Memory B cell (primary cell): ENCODE data around the gene NRXN2.

ENCODE experiments used
- ATAC-seq: fragments of 150-1000 bp; cut with Tn5 transposase; 2 replicates; pipeline ENCODE4 v1.10.0; 2021; ENCODE audit warnings: low read depth, mild to moderate bottlenecking, moderate library complexity
- DNase-seq, 2 donors: peaks; one replicate each; pipeline ENCODE4 v3.0.0; 2022; ENCODE audit warnings: low spot score in 2 of 2
- H3K27ac Mint-ChIP-seq: one replicate; pipeline ENCODE4 v1.8.0; 2022; ENCODE audit warnings: mild to moderate bottlenecking, moderate library complexity, mixed read lengths
- H3K27me3 Mint-ChIP-seq: one replicate; pipeline ENCODE4 v1.8.0; 2022; ENCODE audit warnings: mixed read lengths
- H3K36me3 Mint-ChIP-seq: one replicate; pipeline ENCODE4 v1.8.0; 2022; ENCODE audit warnings: mild to moderate bottlenecking, mixed read lengths
- H3K4me1 Mint-ChIP-seq: one replicate; pipeline ENCODE4 v1.8.0; 2022; ENCODE audit warnings: mixed read lengths
- H3K4me3 Mint-ChIP-seq: one replicate; pipeline ENCODE4 v1.8.0; 2022; ENCODE audit warnings: mild to moderate bottlenecking, moderate library complexity, mixed read lengths
- H3K9me3 Mint-ChIP-seq: one replicate; pipeline ENCODE4 v1.8.0; 2022; ENCODE audit warnings: mixed read lengths

NRXN2 gene

DNA sequence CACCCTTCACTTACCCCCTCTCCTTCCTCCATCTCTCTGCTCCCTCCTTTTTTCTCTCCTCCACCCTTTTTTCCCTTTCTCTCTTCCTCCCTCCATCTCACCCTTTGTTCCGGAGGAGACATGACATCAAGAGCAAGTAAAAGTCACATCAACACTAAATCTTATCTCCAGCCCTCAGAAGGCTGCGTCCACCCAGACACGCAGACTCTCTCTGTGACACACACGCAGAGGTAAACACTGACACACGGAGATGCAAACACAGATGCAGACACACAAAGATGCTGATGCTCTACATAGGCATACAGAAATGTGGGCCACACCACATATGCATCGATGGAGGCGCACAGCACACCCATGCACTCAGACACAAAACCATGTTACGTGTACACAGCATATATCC is 27.0 kb downstream of the NRXN2 start:
- Mint-ChIP-seq H3K36me3 (no peaks in the 10 kb centered on the region), H3K4me3 (no peak overlapping the region), H3K27ac (no peak overlapping the region), H3K4me1 (peaks cover 19% of the 10 kb centered on the region), H3K27me3 (peaks cover 19% of the 10 kb centered on the region), H3K9me3 (no peaks in the 10 kb centered on the region)
- no peak for ATAC-seq
- DNase-seq, result no peak

DNA sequence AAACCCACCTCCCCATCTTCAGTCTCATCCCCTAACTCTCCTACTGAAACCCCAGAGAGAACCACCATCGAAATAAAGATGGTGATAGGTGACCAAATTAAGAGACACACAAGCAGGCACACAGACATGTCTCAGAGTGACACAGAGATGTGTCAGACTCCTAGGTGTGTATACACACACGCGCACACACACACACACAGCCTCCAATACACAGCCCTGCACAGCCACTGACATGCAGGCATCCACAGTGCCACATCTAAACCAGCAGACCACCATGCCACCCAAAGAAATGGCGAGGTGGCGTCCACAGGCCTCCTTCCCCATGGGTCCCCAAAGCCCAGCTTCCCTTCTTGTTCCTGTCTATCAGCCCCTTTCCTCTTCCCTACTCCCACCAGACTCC is 27.4 kb downstream of the NRXN2 start:
- Mint-ChIP-seq H3K27ac (no peak overlapping the region), H3K9me3 (no peaks in the 10 kb centered on the region), H3K27me3 (peaks cover 18% of the 10 kb centered on the region), H3K36me3 (no peaks in the 10 kb centered on the region), H3K4me1 (peaks cover 19% of the 10 kb centered on the region), H3K4me3 (no peak overlapping the region)
- ATAC-seq (no peak), DNase-seq (no peak)

DNA sequence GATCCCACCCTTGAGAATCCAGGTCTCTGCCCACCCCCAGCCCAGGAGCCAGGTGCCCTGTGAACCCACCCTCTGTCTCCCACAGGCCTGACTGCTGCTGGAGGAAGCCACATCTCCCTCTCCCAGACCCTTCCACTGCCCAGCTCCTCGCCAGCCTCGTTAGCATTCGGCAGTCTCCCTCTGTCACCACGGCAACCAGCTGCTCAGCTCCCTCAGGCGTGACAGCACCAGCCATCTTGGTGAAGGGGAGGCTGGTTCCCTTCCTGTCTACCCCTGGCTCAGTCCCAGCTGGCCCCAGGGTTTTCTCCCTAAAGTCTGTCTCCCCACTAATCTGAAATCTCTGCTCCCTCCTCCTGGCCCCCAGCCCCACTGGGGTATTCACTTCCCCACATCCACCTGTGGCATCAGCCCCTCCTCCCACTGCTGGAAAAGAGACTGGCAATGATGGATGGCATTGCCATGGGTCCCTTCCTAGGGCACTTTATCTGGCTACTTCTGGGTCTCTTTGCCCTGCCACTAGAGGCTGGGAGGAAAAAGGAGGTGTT is 28.1 kb downstream of the NRXN2 start:
- Mint-ChIP-seq H3K27me3 (peaks cover 13% of the 10 kb centered on the region), H3K27ac (peak overlapping the region; percentile 81), H3K4me3 (no peak overlapping the region), H3K36me3 (no peaks in the 10 kb centered on the region), H3K9me3 (no peaks in the 10 kb centered on the region), H3K4me1 (peaks cover 19% of the 10 kb centered on the region)
- DNase-seq (peak in 1 of 2 donors; percentile 38), ATAC-seq (peak; percentile 99)

DNA sequence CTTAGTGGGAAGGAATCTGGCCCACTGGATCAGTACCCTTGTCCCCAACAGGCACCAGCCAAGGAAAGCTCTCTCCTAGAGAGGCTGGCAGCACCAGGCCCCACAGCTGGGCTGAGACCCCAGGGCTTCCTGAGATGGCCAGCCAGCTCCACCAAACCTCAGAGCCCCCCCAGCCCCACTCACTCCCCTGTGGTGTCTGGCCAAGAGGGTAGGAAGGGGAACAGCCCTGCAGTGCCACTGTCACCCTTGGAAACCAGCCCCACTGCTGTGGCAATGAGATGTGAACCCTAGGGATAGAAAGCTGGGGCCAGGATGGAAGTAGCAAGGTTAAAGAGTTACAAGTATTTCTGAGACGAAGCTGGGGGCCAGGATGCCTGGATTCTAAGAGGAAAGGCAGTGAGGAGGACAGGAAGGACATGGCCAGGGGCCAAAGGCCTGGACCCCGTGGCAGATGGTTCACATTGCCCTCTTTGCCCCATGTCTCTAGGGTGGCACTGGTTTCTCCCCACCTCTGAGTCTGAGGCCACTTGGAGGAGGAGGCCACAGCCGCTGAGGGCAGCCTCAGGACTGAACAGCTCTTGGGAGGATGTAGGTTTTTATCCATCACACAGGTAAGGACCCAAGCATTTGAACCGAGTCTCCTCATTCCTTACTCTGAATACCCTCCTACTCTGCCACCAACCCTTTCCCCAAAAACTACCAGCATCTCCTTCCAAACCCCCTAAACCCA is 28.8 kb downstream of the NRXN2 start:
- Mint-ChIP-seq H3K27ac (peak overlapping the region; percentile 81), H3K9me3 (no peaks in the 10 kb centered on the region), H3K4me3 (no peak overlapping the region), H3K36me3 (no peaks in the 10 kb centered on the region), H3K4me1 (peaks cover 19% of the 10 kb centered on the region), H3K27me3 (peaks cover 13% of the 10 kb centered on the region)
- no peak for ATAC-seq
- DNase-seq, result no peak

DNA sequence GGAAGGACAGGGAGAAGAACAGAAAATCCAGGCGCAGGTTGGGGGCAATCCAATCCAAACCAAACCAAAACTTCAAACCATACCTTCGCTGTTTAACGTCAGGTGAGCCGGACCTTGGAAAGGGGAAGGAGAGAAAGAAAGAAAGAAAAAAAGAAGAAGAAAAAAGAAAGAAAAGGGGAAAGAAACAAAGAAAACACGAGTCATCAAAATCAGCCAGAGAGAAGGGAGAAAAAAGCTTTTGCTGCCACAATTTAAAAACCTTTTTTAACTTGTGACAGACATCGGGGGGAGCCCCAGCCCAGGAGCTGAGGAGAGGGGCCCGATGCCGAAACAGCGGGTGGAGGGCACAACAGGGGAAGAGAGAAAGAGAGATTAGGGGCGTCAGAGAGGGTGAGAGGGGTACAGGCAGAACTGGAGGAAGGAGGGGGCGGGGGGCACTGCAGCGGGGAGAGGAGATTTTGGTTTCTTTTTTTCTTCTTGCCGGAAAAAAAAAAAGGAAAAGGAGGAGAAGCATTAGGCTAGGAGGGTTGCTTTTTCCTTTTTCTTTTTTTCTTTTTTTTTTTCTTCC is 30.1 kb downstream of the NRXN2 start:
- Mint-ChIP-seq H3K36me3 (no peaks in the 10 kb centered on the region), H3K9me3 (no peaks in the 10 kb centered on the region), H3K4me1 (peaks cover 26% of the 10 kb centered on the region), H3K27ac (no peak overlapping the region), H3K4me3 (peak overlapping the region; percentile 1), H3K27me3 (peaks cover 13% of the 10 kb centered on the region)
- DNase-seq, result no peak
- ATAC-seq, result no peak

DNA sequence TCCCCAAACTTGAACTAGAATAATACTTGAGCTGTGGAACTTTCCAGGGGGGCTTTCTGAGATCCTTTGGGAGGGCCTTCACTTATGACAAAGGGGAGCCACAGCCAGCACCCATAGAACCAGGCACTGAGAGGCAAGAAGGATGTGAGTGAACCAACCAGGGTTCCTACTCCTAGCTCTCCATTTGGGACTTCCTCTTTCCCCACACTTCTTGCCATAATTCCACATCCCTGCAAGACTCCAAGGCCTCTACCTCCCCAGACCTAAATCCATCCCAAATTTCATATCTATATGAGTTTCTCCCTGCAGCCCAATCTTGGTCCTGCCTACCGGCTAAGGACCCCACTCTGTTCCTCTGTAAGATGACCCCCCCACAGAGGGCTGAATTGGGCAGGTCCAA is 31.5 kb downstream of the NRXN2 start:
- Mint-ChIP-seq H3K36me3 (no peaks in the 10 kb centered on the region), H3K27me3 (peaks cover 13% of the 10 kb centered on the region), H3K27ac (no peak overlapping the region), H3K4me3 (no peak overlapping the region), H3K9me3 (no peaks in the 10 kb centered on the region), H3K4me1 (peaks cover 27% of the 10 kb centered on the region)
- ATAC-seq, result no peak
- no peak for DNase-seq

DNA sequence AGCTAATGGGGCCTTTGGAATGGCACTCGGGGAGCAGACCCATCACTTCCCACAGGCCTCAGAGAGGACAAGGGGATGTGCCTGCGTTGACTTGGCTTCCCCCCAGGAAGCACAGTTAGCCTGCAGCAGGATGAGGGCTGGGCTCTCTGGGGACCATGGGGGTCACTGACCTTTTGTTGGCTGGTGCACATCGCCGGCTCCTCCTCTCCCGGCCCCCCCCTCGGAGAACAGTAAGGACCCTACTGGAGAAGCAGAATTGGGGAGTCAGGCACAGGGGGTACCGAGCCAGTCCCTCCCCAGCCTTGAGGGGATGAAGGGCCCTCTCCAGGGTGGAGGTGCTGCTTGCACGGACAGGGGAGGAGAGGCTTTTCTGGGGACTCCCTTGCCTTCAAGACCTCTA is 32.8 kb downstream of the NRXN2 start:
- ATAC-seq (no peak), DNase-seq (no peak)
- H3K36me3 Mint-ChIP-seq, result no peaks in the 10 kb centered on the region
- peaks cover 25% of the 10 kb centered on the region for H3K4me1 Mint-ChIP-seq
- no peak overlapping the region for H3K27ac Mint-ChIP-seq
- no peaks in the 10 kb centered on the region for H3K9me3 Mint-ChIP-seq
- H3K4me3 Mint-ChIP-seq, result no peak overlapping the region
- H3K27me3 Mint-ChIP-seq, result peaks cover 10% of the 10 kb centered on the region

DNA sequence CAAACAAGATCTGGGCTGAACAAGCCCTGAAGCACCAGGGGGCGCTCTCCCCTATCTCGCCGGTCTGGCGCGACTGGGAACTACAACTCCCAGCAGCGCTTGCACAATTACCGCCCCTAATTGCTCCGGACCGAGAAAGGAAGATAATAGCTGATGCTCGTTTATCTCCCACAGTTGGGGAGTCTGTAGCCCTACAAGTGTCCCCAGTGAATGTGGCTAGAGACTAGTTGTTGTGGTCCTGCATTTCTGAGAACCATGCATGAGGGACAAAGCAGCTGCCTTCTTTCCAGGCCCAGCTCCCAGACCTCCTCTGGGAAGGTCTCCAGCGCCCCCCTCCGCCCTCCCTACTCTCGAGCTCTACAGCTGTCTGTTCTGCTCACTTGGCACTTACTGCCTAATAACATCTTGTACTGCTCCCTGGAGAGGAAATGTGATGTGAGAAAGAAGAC is 34.4 kb downstream of the NRXN2 start:
- ATAC-seq (peak; percentile 98), DNase-seq (peak; percentile 91 to 96)
- Mint-ChIP-seq H3K27me3 (peaks cover 10% of the 10 kb centered on the region), H3K36me3 (no peaks in the 10 kb centered on the region), H3K27ac (no peak overlapping the region), H3K9me3 (no peaks in the 10 kb centered on the region), H3K4me3 (peak overlapping the region; percentile 43), H3K4me1 (peaks cover 16% of the 10 kb centered on the region)

DNA sequence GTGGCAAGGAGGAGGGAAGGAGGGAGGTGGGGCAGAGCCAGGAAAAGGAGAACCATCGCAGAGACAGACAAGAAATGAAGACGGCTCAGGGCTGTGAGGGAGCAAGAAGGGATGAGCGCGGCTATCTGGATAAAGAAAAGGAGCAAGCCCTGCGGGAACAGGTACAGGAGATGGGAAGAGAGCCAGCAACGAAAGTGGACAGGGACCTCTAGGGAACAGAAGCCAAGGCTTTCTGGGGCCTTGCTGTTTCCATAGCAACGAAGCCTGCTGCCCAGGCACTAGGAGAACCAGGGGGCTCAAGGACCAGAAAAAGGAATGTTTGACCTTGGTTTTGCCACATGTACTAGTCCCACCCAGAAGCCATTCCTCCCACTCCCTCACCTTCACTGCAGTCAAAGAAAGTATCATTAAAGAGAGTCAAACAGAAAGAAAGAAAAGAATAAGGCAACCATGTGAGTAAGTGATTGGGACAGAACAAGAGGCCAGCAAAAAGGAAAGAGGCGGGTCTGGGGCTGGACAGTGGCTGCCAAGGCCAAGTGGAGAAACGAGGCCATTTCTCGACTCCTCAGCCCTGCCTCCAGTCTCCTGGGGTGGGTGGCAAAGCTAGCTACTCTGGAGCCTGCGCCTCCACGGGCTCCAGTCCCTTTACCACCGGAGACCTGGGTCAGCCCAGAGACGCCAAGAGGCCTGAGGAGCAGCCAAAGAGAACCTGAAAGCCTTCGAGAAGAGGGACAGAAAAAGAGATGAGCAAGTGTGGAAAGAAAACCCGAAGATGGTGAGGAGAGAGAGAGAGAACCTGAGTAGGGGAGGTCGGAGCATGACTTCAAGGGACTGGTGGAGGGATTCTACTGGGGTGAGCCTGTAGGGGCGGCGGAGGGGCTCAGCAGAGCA is 35.1 kb downstream of the NRXN2 start:
- Mint-ChIP-seq H3K9me3 (no peaks in the 10 kb centered on the region), H3K27ac (no peak overlapping the region), H3K27me3 (peaks cover 10% of the 10 kb centered on the region), H3K4me1 (peaks cover 14% of the 10 kb centered on the region), H3K4me3 (peak overlapping the region; percentile 43), H3K36me3 (no peaks in the 10 kb centered on the region)
- DNase-seq, result no peak
- ATAC-seq, result no peak

DNA sequence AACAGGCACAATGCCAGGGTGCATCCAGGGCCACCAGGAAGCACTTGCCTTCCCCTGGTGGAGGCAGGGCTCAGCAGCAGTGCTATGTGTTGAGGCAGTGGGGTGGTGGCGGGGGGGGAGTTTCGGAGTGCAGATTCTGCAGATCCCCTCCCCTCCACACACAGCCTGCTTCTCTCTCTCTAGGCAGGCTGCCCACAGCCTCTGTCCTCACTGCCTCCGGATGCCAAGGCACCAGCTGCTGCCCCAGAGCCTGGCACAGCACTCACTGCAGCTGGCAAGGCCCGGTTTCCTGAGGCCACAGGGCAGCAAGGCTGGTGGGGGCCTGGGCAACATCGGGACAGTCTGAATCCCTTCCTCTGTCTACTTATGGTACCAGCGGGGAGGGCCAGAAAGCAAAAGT is 35.8 kb downstream of the NRXN2 start:
- no peak for DNase-seq
- Mint-ChIP-seq H3K36me3 (no peaks in the 10 kb centered on the region), H3K27ac (no peak overlapping the region), H3K9me3 (no peaks in the 10 kb centered on the region), H3K4me1 (peaks cover 9% of the 10 kb centered on the region), H3K27me3 (peaks cover 3% of the 10 kb centered on the region), H3K4me3 (no peak overlapping the region)
- ATAC-seq, result no peak

DNA sequence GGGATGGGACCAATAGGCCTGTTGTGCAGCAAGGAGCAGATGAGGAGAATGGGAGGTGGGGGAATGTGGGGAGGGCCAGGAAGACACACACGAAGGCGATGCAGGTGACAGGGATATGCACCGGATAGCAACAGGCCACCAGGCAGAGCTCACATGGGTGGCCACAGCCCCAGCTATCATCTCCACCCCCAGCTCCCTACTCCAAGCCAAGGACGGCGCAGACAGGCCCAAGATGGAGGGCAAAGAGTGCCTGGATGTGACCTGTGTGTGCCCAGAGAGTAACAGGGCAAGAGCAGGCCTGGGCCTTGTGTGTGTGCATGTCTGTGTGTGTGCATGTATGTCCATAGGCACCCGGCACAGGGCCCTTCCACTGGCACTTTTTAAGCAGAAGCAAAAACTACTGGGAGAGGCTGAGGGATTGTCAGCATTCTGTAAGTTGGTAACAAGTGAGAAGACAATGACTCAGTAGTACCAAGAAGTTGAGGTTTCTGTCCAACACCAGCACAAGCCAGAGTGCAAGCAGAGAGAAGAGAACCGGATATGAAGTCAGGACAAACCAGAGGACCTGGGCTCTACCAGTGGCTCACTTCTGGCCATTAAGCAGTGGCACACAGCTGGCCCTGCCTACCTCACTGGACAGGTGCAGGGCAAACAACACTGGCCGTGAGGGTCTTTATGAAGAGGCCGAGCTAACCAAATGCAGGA is 36.4 kb downstream of the NRXN2 start:
- H3K4me3 Mint-ChIP-seq, result no peak overlapping the region
- H3K27ac Mint-ChIP-seq, result no peak overlapping the region
- H3K27me3 Mint-ChIP-seq, result peaks cover 2% of the 10 kb centered on the region
- DNase-seq (no peak), ATAC-seq (no peak)
- no peaks in the 10 kb centered on the region for H3K9me3 Mint-ChIP-seq
- no peaks in the 10 kb centered on the region for H3K36me3 Mint-ChIP-seq
- H3K4me1 Mint-ChIP-seq, result peaks cover 8% of the 10 kb centered on the region

DNA sequence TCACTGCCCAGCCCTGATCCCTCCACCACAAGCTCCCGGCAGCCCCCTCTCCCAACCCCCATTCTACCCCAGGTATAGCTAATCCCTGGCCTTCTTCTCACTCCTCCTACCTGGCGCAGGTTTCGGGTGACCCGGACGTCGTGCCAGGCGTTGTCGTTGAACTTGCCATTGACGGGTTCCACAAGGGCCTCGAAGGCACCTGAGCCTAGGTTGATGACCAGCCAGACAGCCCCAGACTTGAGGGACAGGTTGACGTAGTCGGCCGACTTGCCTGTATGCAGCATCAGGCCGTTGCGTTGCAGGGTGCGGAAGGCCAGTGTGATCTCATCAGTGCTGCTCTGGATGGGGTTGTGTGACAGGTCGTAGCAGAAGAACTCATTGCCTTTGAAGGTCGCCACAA is 37.5 kb downstream of the NRXN2 start:
- Mint-ChIP-seq H3K4me1 (peaks cover 8% of the 10 kb centered on the region), H3K4me3 (no peak overlapping the region), H3K27ac (no peak overlapping the region), H3K36me3 (no peaks in the 10 kb centered on the region), H3K27me3 (peaks cover 4% of the 10 kb centered on the region), H3K9me3 (no peaks in the 10 kb centered on the region)
- no peak for ATAC-seq
- no peak for DNase-seq

DNA sequence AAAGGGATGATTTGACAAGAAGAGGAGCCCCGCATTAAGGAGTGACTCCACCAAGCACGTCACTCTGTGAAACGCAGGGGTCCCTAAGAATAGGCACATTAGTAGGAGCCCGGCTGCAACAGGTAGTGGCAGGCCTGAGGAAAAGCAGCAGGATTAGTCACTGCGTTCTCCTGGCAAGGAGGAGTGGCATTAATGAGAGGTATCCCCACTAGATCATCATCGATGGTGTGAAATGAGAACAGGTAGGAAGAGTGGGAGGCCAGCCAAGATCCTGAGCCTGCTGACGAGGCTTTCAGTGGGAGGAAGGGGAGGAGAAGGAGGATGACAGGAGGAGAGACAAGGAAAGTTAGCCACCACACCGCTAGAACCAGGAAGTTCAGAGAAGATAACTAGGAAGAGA is 38.6 kb downstream of the NRXN2 start:
- Mint-ChIP-seq H3K9me3 (no peaks in the 10 kb centered on the region), H3K27me3 (peaks cover 4% of the 10 kb centered on the region), H3K36me3 (no peaks in the 10 kb centered on the region), H3K27ac (no peak overlapping the region), H3K4me3 (no peak overlapping the region), H3K4me1 (peaks cover 8% of the 10 kb centered on the region)
- ATAC-seq, result no peak
- DNase-seq, result no peak
